ENCODE data around the gene PHF20.
"Not testable (repeated sequence)": the region's sequence is repeated elsewhere in the genome, so short reads cannot be mapped to it uniquely, and the experiment has no call there.

PHF20 gene

GRCh38 chr20:35783811-35784210 lies 12.0 kb downstream of the PHF20 start:
- not testable (repeated sequence) for DNase-seq

GRCh38 chr20:35785541-35785940 lies 13.7 kb downstream of the PHF20 start:
- not testable (repeated sequence) for DNase-seq

- DNase-seq: no peak
These were observed 17.0 kb downstream of the PHF20 start for GRCh38 chr20:35788796-35789195.

DNA sequence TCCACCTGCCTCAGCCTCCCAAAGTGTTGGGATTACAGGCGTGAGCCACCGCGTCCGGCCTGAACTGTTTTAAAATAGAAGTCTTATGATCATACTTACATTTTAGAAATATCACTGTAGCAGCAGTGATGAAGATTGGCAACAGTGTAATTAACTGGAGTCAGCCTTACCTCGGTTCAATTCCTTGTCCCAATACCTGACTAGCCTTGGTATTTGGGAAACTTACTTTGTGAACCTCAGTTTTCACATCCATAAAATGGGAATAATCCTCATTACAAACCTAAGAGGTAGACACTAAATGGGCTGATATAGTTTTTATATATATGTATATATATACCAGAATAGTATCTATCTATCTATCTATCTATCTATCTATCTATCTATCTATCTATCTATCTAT lies 19.3 kb downstream of the PHF20 start:
- DNase-seq: no peak

DNA sequence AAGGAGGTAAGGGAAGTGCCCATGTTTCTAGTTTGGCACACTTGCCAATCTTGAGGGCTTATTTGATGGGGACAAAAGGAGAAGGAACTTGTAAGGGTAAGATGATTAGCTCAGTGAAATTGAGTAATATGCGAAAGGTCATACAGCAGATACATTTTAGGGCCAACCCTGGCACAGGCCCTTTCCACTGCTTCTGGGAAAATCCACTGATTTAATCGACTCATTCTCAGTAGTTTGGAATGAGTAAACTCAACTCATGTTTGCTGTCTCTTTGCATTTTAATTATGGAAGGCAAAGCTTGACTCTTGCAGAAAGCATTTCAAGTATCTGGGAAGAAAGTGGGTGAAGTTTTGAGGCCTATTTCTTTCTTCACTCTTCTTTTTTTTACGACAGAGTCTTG lies 20.0 kb downstream of the PHF20 start:
- no peak for DNase-seq

DNA sequence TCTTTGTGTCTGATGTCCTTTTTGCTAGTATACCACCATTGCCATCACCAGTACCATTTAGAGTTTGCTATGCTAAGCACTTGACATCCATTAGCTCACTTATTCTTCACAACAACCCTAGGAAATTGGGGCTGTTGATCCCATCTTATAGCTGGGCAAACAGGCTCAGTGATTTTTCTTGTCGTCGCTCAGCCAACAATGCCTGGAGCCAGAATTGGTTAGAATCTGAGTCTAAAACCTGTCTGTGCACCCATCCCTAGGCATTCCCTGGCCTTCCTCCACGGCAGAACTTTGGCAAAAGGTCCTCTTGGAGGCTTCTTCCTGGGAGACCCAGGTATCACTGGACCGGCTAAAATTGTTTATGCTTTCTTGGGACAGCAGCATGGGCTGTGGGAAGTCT lies 20.9 kb downstream of the PHF20 start:
- no peak for DNase-seq

DNA sequence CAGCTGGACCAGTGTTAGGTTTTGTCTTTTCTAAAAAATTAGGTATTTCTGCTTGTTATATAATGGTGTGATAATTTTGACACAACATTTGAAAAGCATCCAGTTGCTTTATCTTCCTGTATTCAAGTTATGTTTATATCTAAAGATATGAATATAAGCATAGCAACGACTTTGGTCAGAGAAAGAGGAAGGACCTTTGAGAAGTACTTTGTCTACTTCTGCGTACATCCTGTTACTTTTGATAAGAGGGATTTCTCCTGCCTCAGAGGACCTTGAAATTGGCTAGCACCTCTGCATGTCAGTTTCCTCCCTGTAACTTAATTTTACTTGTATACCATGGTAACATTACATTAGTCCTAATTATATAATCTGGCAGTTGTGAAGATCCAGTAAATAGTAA lies 24.8 kb downstream of the PHF20 start:
- no peak for DNase-seq

GRCh38 chr20:35801865-35802264 lies 30.1 kb downstream of the PHF20 start:
- DNase-seq: no peak

DNA sequence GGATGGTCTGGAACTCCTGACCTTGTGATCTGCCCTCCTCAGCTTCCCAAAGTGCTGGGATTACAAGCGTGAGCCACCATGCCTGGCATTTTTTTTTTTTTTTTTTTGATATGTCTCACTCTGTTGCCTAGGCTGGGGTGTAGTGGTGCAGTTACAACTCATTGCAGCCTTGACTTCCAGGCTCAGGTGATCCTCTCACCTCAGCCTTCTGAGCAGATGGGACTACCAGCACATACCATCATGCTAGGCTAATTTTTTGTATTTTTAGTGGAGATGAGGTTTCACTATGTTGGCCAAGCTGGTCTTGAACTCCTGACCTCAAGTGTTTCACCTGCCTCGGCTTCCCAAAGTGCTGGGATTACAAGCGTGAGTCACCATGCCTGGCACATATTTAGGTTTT lies 34.3 kb downstream of the PHF20 start:
- DNase-seq: no peak

GRCh38 chr20:35807877-35808276 lies 36.1 kb downstream of the PHF20 start:
- no peak for DNase-seq

DNA sequence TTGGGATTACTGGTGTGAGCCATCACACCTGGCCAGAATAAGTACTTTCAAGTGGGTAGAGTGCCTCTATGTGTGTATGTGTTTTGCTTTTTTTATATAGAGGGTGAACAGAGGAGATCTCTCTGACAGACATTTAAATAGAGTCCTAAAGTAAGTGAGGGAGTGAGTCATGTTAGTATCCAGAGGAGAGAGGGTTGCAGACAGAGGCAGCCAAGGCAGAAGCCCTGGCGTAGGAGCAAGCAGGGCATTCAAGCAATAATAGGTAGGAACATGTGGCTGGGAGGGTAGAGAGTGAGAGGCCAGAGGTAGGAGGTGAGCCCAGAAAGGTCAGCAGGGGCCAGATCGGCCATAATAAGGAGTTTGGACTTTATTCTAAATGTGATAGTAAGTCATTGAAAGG lies 48.9 kb downstream of the PHF20 start:
- no peak for DNase-seq

GRCh38 chr20:35821807-35822242 lies 50.0 kb downstream of the PHF20 start:
- DNase-seq: no peak

DNA sequence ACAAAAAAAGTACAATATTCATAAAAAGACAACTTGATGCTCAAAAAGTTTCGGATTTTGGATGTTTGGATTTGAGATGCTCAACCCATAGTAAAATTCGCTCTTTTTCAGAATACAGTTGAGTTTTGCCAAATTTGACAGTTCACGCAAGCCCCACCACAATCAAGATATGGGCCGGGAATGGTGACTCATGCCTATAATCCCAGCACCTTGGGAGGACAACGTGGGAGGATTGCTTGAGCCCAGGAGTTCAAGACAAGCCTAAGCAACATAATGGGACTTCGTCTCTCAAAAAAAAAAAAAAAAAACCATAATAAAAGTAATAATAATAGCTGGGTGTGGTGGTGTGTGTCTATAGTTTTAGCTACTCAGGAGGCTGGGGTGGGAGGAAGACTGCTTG lies 51.3 kb downstream of the PHF20 start:
- DNase-seq: no peak

- no peak for DNase-seq
These were observed 52.1 kb downstream of the PHF20 start for GRCh38 chr20:35823937-35824336.

- DNase-seq: no peak
These were observed 54.7 kb downstream of the PHF20 start for GRCh38 chr20:35826397-35826998.

DNA sequence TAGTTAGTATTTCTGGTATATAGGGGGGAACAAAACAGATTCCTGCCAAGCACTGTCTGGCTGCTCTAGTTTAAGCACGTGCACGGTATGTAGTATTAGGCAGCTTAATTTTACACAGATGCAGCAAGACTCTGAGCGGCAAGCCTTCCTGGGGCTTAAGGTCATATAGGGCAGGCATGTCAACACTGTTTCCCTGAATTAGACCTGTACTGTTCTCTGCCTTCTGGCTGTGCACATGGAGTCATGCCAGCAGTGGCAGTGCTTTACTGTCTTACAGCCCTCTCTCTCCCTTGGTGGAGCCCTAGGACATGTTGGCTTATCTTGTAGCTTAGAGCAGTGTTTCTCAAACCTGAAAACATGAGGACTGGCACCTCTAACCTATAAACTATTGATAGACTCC lies 56.6 kb downstream of the PHF20 start:
- no peak for DNase-seq

- no peak for DNase-seq
These were observed 57.1 kb downstream of the PHF20 start for GRCh38 chr20:35828916-35829315.

GRCh38 chr20:35830264-35830663 lies 58.4 kb downstream of the PHF20 start:
- DNase-seq: no peak

DNA sequence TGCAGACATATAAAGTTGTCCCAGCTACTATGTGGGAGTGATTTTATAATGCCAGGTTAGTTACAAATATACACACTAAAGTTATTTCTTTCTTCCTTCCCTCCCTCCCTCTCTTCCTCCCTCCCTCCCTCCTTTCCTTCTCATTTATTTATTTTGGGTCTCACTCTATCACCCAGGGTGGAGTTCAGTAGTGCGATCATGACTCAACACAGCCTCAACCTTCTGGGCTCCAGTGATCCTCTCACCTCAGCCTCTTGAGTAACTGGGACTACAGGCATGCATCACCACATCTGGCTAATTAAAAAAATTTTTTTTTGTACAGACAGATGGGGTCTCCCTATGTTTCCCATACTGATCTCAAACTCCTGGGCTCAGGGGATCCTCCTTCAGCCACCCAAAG lies 59.2 kb downstream of the PHF20 start:
- DNase-seq: peak; percentile 8

DNA sequence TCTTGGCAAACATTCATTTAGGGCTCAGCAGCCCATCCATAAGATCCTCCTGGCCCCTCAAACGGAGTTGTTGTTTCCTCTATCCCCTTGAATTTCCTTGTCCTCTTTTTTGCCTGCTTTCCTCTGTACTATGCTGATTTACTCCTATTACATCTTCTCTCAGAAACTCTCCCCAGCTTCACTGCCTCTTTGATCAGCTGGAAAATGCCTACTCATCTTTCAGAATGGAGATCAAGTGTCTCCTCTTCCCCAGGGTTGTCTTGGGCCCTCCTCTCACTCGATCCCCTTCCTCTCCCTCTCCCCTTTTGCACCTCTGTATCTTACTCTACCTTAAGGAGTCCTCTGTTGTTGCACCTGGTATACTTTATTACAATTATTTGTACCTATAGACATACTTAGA lies 60.2 kb downstream of the PHF20 start:
- DNase-seq: no peak

DNA sequence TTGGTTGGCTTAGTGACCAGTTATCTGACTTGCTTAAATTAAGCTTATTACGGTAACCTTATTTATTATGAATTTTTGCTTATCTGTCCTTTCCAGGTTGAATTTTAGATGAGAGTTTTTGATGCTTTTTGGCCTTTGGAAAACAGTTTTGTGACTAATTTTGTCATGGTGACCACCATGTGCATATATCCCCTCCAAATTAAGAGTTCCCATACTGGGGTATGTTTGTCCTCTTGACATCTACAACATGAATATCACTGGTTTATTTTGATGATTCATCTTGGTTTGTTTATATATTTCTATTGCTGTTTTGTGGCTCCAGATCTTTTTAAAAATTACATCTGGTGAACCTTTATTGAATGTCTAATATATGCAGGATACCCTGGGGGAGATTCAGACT lies 61.4 kb downstream of the PHF20 start:
- no peak for DNase-seq

- DNase-seq: no peak
These were observed 65.9 kb downstream of the PHF20 start for GRCh38 chr20:35837577-35838195.

- no peak for DNase-seq
These were observed 66.4 kb downstream of the PHF20 start for GRCh38 chr20:35838205-35838604.

GRCh38 chr20:35839904-35840303 lies 68.1 kb downstream of the PHF20 start:
- DNase-seq: no peak

- DNase-seq: no peak
These were observed 68.6 kb downstream of the PHF20 start for GRCh38 chr20:35840421-35840820.

All from stimulated activated CD4-positive, alpha-beta T cell treated with anti-CD3 and anti-CD28 coated beads, Interleukin-15, amount 100 ng/mL, for 24 hours (primary cell).